ENCODE results near the gene POLD2. TPM values are rescaled to one million over a fixed set of nuclear protein-coding genes. Genes with fewer than 3 reads are reported as not detected.

POLD2 gene
- total and polyA plus RNA-seq, 2 donors (not counting 3 experiments of a cell fraction or from before 2014, with no cell fraction given), result 96.5 to 122 TPM

GRCh38 chr7:44124822-44125202 is 1.5 kb upstream of the POLD2 start:
- no TSS peak for BruUV-seq (replicated peaks)
- peaks cover 14% of the 10 kb centered on the region for H3K4me1 ChIP-seq (ENCODE audit: control insufficient read depth, extremely low read depth, insufficient read depth, low read length)
- H3K9ac ChIP-seq (replicated peaks; ENCODE audit: extremely low read depth, insufficient read depth, low read length), result no peak overlapping the region
- intact Hi-C loops (cut with micrococcal nuclease) (no loop called here), dilution Hi-C loops (cut with MboI; ENCODE audit: extremely low pct_ligation_motif_present, low sequenced_read_pairs) (no loop called here)
- H3K9me1 ChIP-seq (replicated peaks; ENCODE audit: control insufficient read depth, extremely low read depth, insufficient read depth, low read length), result no peaks in the 10 kb centered on the region
- H3K27me3 ChIP-seq (ENCODE audit: control insufficient read depth in 2 of 2, insufficient read depth in 2 of 2, low read length in 2 of 2), result peaks cover 0 to 1% of the 10 kb centered on the region in 2 experiments
- no peaks in the 10 kb centered on the region for H3K9me3 ChIP-seq (replicated peaks; ENCODE audit: control insufficient read depth, insufficient read depth, low read length)
- no peak overlapping the region for H3K4me2 ChIP-seq (ENCODE audit: insufficient read depth, low read length)
- no peak overlapping the region for H3K27ac ChIP-seq (ENCODE audit: insufficient read depth, low read depth, low read length)
- POLR2A ChIA-PET, result interaction anchor here (0.7 kb wide), 1 partner anchor 9 kb away, joined by 6 read pairs; no protein-coding TSS in a partner anchor
- H3K36me3 ChIP-seq (ENCODE audit: control insufficient read depth in 2 of 2, extremely low read depth in 1 of 2, insufficient read depth in 2 of 2, low read length in 2 of 2), result peaks cover 0 to 2% of the 10 kb centered on the region in 2 experiments
- no peaks in the 10 kb centered on the region for H4K20me1 ChIP-seq (replicated peaks; ENCODE audit: control insufficient read depth, extremely low read depth, insufficient read depth, low read length)
- CTCF ChIA-PET, result interaction anchor here (1.1 to 2.1 kb wide), 5 partner anchors 22 to 71 kb away, joined by 4 to 30 read pairs (median 4); no protein-coding TSS in a partner anchor
- TF ChIP-seq MAX (IDR thresholded peaks at IDR 0.05; ENCODE audit: insufficient read depth, insufficient read length) (no peak), JUN (IDR thresholded peaks at IDR 0.05; ENCODE audit: borderline replicate concordance, insufficient read depth, insufficient read length, low read depth) (no peak), GATA2 (IDR thresholded peaks at IDR 0.05; ENCODE audit: insufficient read depth, insufficient read length, low read depth, low read length) (no peak), POLR2A (IDR thresholded peaks at IDR 0.05; ENCODE audit: low read depth, low read length) (no peak), CTCF (IDR thresholded peaks at IDR 0.05; ENCODE audit: extremely low read depth in 1 of 2, insufficient read depth in 1 of 2, low read depth in 1 of 2, low read length in 2 of 2) (no peak), EZH2 (IDR thresholded peaks at IDR 0.05; ENCODE audit: borderline replicate concordance, low read depth, low read length, severe bottlenecking) (no peak), MYC (IDR thresholded peaks at IDR 0.05; ENCODE audit: low read depth, low read length) (no peak), FOS (IDR thresholded peaks at IDR 0.05; ENCODE audit: borderline replicate concordance, insufficient read depth, low read length) (no peak), POLR2AphosphoS5 (IDR thresholded peaks at IDR 0.05; ENCODE audit: insufficient read depth, low read depth, low read length) (no peak)
- no peak for DNase-seq (ENCODE audit: low read depth, low spot score)
- H3K4me3 ChIP-seq (replicated peaks in 1 of 3; ENCODE audit: insufficient read depth in 1 of 3, low read depth in 1 of 3, low read length in 3 of 3), result no peak overlapping the region
- no peak overlapping the region for H2AFZ ChIP-seq (ENCODE audit: low read depth, low read length)
- FAIRE-seq, result no peak
- H3K79me2 ChIP-seq (ENCODE audit: control insufficient read depth, insufficient read depth, low read length), result peaks cover 21% of the 10 kb centered on the region
